SK-N-SH (cell line): Measurements from ENCODE around the gene EPB41L1. TPM values are rescaled to one million over a fixed set of nuclear protein-coding genes. Genes with fewer than 3 reads are reported as not detected.

Experiments used
- CTCF ChIA-PET: fragments of 300-600, 350-600 bp; formaldehyde crosslinking; extraction: SDS; loops from one replicate; lab custom pipeline; 2021; lab: Yijun Ruan, JAX
- POLR2A ChIA-PET: fragments of 350-600 bp; sonication (Branson Sonifier 250); formaldehyde crosslinking; extraction: SDS; loops from one replicate; lab custom pipeline; 2020; ENCODE audit warnings: antibody characterized with exemption, inconsistent platforms; lab: Yijun Ruan, JAX
- DNase-seq: peaks from one replicate; pipeline ENCODE4 v3.0.0; 2012
- H2AFZ ChIP-seq: fragments of 200-600 bp; sonication (generic); 2 replicates; pipeline ENCODE4 v1.8.1; 2016; ENCODE audit warnings: antibody characterized with exemption, mild to moderate bottlenecking, low read depth
- H3F3A ChIP-seq: fragments of 200-600 bp; sonication (generic); replicated peaks from 2 replicates; pipeline ENCODE3; 2016; ENCODE audit warnings: antibody characterized with exemption, mild to moderate bottlenecking; ENCODE audit not compliant: insufficient read depth
- H3K27ac ChIP-seq, 2 experiments: fragments of 200-500 bp in 1 of 2; fragments of 200-600 bp in 1 of 2; sonication (Bioruptor generic) in 1 of 2; sonication (generic), shearing (Covaris generic) in 1 of 2; 2 replicates each; pipeline versions ENCODE4 v1.5.1 to v1.6.1; 2014 to 2016; ENCODE audit warnings: low read depth in 2 of 2, inconsistent platforms in 1 of 2, low read length in 1 of 2, mild to moderate bottlenecking in 1 of 2, mixed read lengths in 1 of 2
- H3K27me3 ChIP-seq: fragments of 200-600 bp; sonication (generic), shearing (Covaris generic); 2 replicates; pipeline ENCODE4 v1.6.1; 2016; ENCODE audit warnings: mixed run types; ENCODE audit not compliant: insufficient read depth
- H3K36me3 ChIP-seq, 2 experiments: fragments of 200-500 bp in 1 of 2; fragments of 200-600 bp in 1 of 2; sonication (Bioruptor generic) in 1 of 2; sonication (generic) in 1 of 2; replicated peaks in 1 of 2; 2 replicates each; pipeline versions ENCODE3 to v1.5.1; 2014 to 2016; ENCODE audit warnings: low read length in 1 of 2, mild to moderate bottlenecking in 1 of 2; ENCODE audit not compliant: insufficient read depth in 2 of 2, control insufficient read depth in 1 of 2
- H3K4me1 ChIP-seq, 2 experiments: fragments of 200-500 bp in 1 of 2; fragments of 200-600 bp in 1 of 2; sonication (Bioruptor generic) in 1 of 2; sonication (generic), shearing (Covaris generic) in 1 of 2; 2 replicates each; pipeline versions ENCODE4 v1.5.1 to v1.6.1; 2014 to 2016; ENCODE audit warnings: low read depth in 1 of 2, low read length in 1 of 2, mixed run types in 1 of 2; ENCODE audit not compliant: insufficient read depth in 2 of 2, control insufficient read depth in 1 of 2
- H3K4me2 ChIP-seq: fragments of 200-600 bp; sonication (generic), shearing (Covaris generic); 2 replicates; pipeline ENCODE4 v1.6.1; 2017; ENCODE audit warnings: mixed run types
- H3K4me3 ChIP-seq, 2 experiments: fragments of 200-500 bp in 1 of 2; fragments of 200-600 bp in 1 of 2; sonication (Bioruptor generic) in 1 of 2; sonication (generic), shearing (Covaris generic) in 1 of 2; 2 replicates each; pipeline versions ENCODE4 v1.5.1 to v1.8.1; 2014 to 2016; ENCODE audit warnings: low read depth in 2 of 2, inconsistent platforms in 1 of 2, low read length in 1 of 2, mild to moderate bottlenecking in 1 of 2, mixed read lengths in 1 of 2, moderate library complexity in 1 of 2
- H3K79me2 ChIP-seq: fragments of 200-600 bp; sonication (generic); 2 replicates; pipeline ENCODE4 v1.8.1; 2017; ENCODE audit warnings: mild to moderate bottlenecking; ENCODE audit not compliant: insufficient read depth
- H3K9ac ChIP-seq: fragments of 200-600 bp; sonication (generic); 2 replicates; pipeline ENCODE4 v1.6.1; 2017; ENCODE audit warnings: mixed run types
- H3K9me2 ChIP-seq: fragments of 200-600 bp; sonication (generic); 2 replicates; pipeline ENCODE4 v1.6.1; 2017; ENCODE audit warnings: mixed run types
- H3K9me3 ChIP-seq: fragments of 200-600 bp; sonication (generic); 2 replicates; pipeline ENCODE4 v1.6.1; 2017; ENCODE audit warnings: mixed run types, mild to moderate bottlenecking, moderate library complexity
- H4K20me1 ChIP-seq: fragments of 200-600 bp; sonication (generic); 2 replicates; pipeline ENCODE4 v1.6.1; 2017; ENCODE audit warnings: mild to moderate bottlenecking, mixed run types; ENCODE audit not compliant: insufficient read depth
- FOSL2 ChIP-seq: IDR thresholded peaks from 2 replicates; pipeline ENCODE4 v1.4.0; 2012; ENCODE audit warnings: low read depth, mild to moderate bottlenecking, moderate library complexity, borderline replicate concordance
- GABPA ChIP-seq: IDR thresholded peaks from 2 replicates; pipeline ENCODE4 v1.4.0; 2012; ENCODE audit warnings: low read depth, mild to moderate bottlenecking
- GATA2 ChIP-seq: sonication (generic); formaldehyde crosslinking; IDR thresholded peaks from 2 replicates; pipeline ENCODE4 v1.5.0; 2020; ENCODE audit warnings: mild to moderate bottlenecking, missing genetic modification reagents
- MEF2A ChIP-seq: IDR thresholded peaks from 2 replicates; pipeline ENCODE4 v1.4.0; 2012; ENCODE audit warnings: low read depth, borderline replicate concordance
- MXI1 ChIP-seq: IDR thresholded peaks from 2 replicates; pipeline ENCODE4 v1.6.1; 2012; ENCODE audit warnings: mild to moderate bottlenecking, low read depth, low read length, improper control_type of control experiment
- NRF1 ChIP-seq: IDR thresholded peaks from 2 replicates; pipeline ENCODE4 v1.6.1; 2012; ENCODE audit warnings: low read depth, mild to moderate bottlenecking, low read length
- RFX5 ChIP-seq: IDR thresholded peaks from 2 replicates; pipeline ENCODE4 v1.6.1; 2012; ENCODE audit warnings: mild to moderate bottlenecking, improper control_type of control experiment, low read length
- RXRA ChIP-seq: IDR thresholded peaks from 2 replicates; pipeline ENCODE4 v1.4.0; 2012; ENCODE audit warnings: low read depth, mild to moderate bottlenecking, borderline replicate concordance
- SIN3A ChIP-seq: IDR thresholded peaks from 2 replicates; pipeline ENCODE4 v1.6.1; 2012; ENCODE audit warnings: low read depth, mild to moderate bottlenecking, low read length, moderate library complexity, borderline replicate concordance
- TAF1 ChIP-seq: IDR thresholded peaks from 2 replicates; pipeline ENCODE4 v1.6.1; 2012; ENCODE audit warnings: low read depth, mild to moderate bottlenecking, low read length, moderate library complexity, borderline replicate concordance
- USF2 ChIP-seq: fragments of 150-350 bp; IDR thresholded peaks from 2 replicates; pipeline ENCODE4 v1.6.1; 2017; ENCODE audit warnings: antibody characterized with exemption, low read length, low read depth, borderline replicate concordance
- ZBTB33 ChIP-seq: IDR thresholded peaks from 2 replicates; pipeline ENCODE4 v1.4.0; 2012; ENCODE audit warnings: low read depth, borderline replicate concordance
- WGBS: methylation state at CpG from one replicate; pipeline ENCODE4 v1.1.6; 2017; ENCODE audit warnings: low lambda C conversion rate; 5-methylcytosine and 5-hydroxymethylcytosine counted together
- polyA plus RNA-seq, 3 experiments: library from polyadenylated mRNA; depleted of rRNA; stranded (reverse); fragments of >200 nt; gene quantifications; 2 replicates each; pipeline ENCODE4 v1.2.3, GENCODE V29; 2012
- TF ChIP-seq, protein P1 (sequence below): IDR thresholded peaks from 2 replicates; pipeline ENCODE4 v1.4.0; 2012; ENCODE audit warnings: low read depth, borderline replicate concordance

Gene EPB41L1
- polyA plus RNA-seq, 1 of the 3 experiments (the other 2 are of a cell fraction) = 26.1 TPM

GRCh38 chr20:36218380-36219064 is 64.0 kb downstream of the EPB41L1 start:
- ChIA-PET POLR2A (no interaction called here), CTCF (interaction anchor here (0.6 to 4.8 kb wide), 8 partner anchors 9 to 221 kb away, joined by 3 to 34 read pairs (median 4); no protein-coding TSS in a partner anchor)
- no peak for DNase-seq
- Histone ChIP-seq H3F3A (no peaks in the 10 kb centered on the region), H3K9ac (no peak overlapping the region), H3K4me3 (no peak overlapping the region), H3K79me2 (no peaks in the 10 kb centered on the region), H4K20me1 (no peaks in the 10 kb centered on the region), H3K4me2 (no peak overlapping the region), H3K9me2 (no peaks in the 10 kb centered on the region), H3K27me3 (no peaks in the 10 kb centered on the region), H3K36me3 (peaks cover 0 to 17% of the 10 kb centered on the region in 2 experiments), H3K27ac (no peak overlapping the region), H3K4me1 (no peaks in the 10 kb centered on the region), H3K9me3 (no peaks in the 10 kb centered on the region), H2AFZ (no peak overlapping the region)
- 91% methylated on average over 14 of the region's 16 CpGs for WGBS
- TF ChIP-seq RXRA (no peak), MXI1 (no peak), GABPA (no peak), FOSL2 (no peak), GATA2 (CRISPR knock-in tag) (no peak), TAF1 (no peak), ZBTB33 (no peak), NRF1 (no peak), MEF2A (no peak), RFX5 (no peak), USF2 (no peak), SIN3A (no peak)
- TF ChIP-seq, protein P1, sequence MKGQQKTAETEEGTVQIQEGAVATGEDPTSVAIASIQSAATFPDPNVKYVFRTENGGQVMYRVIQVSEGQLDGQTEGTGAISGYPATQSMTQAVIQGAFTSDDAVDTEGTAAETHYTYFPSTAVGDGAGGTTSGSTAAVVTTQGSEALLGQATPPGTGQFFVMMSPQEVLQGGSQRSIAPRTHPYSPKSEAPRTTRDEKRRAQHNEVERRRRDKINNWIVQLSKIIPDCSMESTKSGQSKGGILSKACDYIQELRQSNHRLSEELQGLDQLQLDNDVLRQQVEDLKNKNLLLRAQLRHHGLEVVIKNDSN = no peak
